Ishikawa (cell line): ENCODE data around the gene CLMN.

Experiments used
- CEBPB ChIP-seq: IDR thresholded peaks from 2 replicates; pipeline ENCODE4 v1.6.1; 2012
- CREB1 ChIP-seq: IDR thresholded peaks from 2 replicates; pipeline ENCODE4 v1.6.1; 2012; ENCODE audit warnings: low read depth
- EGR1 ChIP-seq: IDR thresholded peaks from 2 replicates; pipeline ENCODE4 v1.6.1; 2012
- EP300 ChIP-seq: IDR thresholded peaks from 2 replicates; pipeline ENCODE4 v1.6.1; 2012; ENCODE audit warnings: borderline replicate concordance
- FOXM1 ChIP-seq: IDR thresholded peaks from 2 replicates; pipeline ENCODE4 v1.6.1; 2012; ENCODE audit warnings: low read depth, borderline replicate concordance
- MAX ChIP-seq: IDR thresholded peaks from 2 replicates; pipeline ENCODE4 v1.6.1; 2012
- RAD21 ChIP-seq: IDR thresholded peaks from 2 replicates; pipeline ENCODE4 v1.6.1; 2012; ENCODE audit warnings: low read depth
- REST ChIP-seq: IDR thresholded peaks from 2 replicates; pipeline ENCODE4 v1.6.1; 2012; ENCODE audit warnings: low read depth, mild to moderate bottlenecking
- TAF1 ChIP-seq: IDR thresholded peaks from 2 replicates; pipeline ENCODE4 v1.6.1; 2012; ENCODE audit warnings: low read depth, mild to moderate bottlenecking
- TCF12 ChIP-seq: IDR thresholded peaks from 2 replicates; pipeline ENCODE4 v1.6.1; 2012; ENCODE audit warnings: low read depth
- USF1 ChIP-seq: IDR thresholded peaks from 2 replicates; pipeline ENCODE4 v1.6.1; 2012
- YY1 ChIP-seq: IDR thresholded peaks from 2 replicates; pipeline ENCODE4 v1.6.1; 2012; ENCODE audit warnings: low read depth
- ZBTB7A ChIP-seq: IDR thresholded peaks from 2 replicates; pipeline ENCODE4 v1.6.1; 2012; ENCODE audit warnings: low read depth

GRCh38 chr14:95346266-95346665 is 26.6 kb upstream of the CLMN start:
- TF ChIP-seq USF1 (no peak), TAF1 (no peak), CREB1 (no peak), YY1 (no peak), MAX (no peak), FOXM1 (no peak), RAD21 (no peak), EP300 (no peak), CEBPB (no peak), ZBTB7A (no peak), TCF12 (no peak), EGR1 (no peak), REST (no peak)
